HG02938 (cell line): ENCODE data around the gene HILPDA.
"Not testable (repeated sequence)": the region's sequence is repeated elsewhere in the genome, so short reads cannot be mapped to it uniquely, and the experiment has no call there.

ENCODE experiments used
- ATAC-seq: cut with Tn5 transposase; IDR thresholded peaks from one replicate; pipeline ENCODE4 v1.9.1; 2021; ENCODE audit warnings: mild to moderate bottlenecking, moderate library complexity; ENCODE audit not compliant: unreplicated experiment

The HILPDA gene

DNA sequence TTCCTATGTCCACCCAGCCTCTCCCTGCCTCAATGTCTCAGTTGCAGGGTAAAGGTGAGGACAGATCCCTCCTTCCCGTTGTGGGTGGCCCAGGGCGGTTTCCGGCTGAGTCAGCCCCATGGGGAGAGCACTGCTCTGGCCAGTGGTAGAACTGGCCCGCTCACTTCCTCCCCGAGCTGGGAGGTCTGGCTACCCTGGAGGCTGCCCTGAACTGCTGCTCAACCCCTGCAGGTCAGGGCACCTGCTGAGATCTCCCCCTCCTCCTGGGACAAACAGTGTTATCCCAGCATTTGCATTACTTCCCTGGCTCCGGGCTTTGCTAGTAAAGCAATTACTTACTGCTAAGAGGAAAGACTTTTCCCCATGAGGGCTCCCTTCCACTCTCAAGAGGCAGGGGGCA lies 24.5 kb upstream of the HILPDA start:
- ATAC-seq, result no peak

DNA sequence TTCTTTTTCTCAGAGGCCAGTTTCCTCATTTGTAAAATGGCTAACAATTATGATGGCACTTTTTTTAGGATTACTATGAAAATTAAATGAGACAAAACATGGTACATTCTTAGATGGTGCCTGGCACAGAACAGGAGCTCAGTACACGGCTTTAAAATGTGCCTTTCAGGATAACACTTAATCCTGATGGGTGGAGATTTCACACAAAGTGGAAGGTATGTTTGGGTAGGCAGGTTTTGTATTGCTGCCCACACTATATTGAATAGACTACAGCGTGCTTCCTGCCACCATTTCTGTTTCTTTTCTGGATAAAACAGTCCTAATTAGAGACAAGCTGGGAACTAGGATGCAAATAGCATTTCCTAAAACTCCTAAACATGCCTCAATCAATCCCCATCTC lies 23.9 kb upstream of the HILPDA start:
- no peak for ATAC-seq

DNA sequence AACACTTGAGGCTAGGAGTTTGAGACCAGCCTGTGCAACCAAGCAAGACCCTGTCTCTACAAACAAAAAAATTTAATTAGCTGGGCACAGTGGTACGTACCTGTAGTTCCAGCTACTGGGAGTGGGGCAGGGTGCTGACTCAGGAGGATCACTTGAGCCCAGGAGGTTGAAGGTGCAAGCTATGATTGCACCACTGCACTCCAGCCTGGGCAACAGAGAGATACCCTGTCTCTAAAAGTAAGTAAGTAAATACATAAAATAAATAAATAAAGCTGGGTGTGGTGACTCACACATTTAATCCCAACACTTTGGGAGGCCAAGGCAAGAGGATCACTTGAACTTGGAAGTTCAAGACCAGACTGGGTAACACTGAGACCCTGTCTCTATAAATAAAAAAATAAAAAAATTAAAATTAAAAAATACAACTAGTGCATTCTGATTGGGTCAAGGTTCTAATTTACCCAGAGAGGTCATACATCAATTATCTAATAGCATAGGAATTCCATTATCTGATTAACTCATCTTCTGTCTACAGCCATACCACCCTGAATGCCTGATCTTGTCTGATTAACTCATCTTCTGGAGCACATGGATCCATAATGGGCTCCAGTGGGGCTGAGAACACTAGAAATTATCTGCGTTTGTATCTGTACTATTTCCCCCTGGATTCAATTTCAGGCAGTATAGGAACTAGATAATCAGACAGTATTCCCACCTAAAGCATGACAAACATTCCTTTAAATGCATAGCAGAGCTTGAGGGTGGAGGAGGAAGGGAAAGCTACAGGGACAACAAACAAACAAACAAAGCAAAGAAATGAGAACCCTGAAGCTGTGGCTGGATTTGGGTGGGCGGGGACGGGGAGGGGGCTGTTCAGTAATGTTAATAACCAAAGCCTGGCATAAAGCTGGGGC lies 21.0 kb upstream of the HILPDA start:
- no peak for ATAC-seq

DNA sequence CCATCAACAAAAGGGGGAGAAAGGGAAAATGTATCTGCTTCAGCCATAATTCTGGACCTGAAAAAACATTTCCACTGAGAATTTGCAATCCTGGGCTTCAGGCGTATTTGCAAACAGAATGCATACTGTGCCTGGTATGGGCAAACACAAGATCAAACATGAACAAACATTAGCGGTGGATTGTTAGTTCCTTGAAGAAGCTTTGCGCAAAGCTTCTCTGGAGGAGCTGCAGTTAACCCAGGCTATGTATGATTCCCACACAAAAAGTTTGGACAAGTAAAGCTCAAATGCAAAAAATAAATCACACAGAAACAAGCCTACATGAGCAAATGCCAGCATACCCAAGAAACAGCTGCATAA lies 20.4 kb upstream of the HILPDA start:
- ATAC-seq, result no peak

DNA sequence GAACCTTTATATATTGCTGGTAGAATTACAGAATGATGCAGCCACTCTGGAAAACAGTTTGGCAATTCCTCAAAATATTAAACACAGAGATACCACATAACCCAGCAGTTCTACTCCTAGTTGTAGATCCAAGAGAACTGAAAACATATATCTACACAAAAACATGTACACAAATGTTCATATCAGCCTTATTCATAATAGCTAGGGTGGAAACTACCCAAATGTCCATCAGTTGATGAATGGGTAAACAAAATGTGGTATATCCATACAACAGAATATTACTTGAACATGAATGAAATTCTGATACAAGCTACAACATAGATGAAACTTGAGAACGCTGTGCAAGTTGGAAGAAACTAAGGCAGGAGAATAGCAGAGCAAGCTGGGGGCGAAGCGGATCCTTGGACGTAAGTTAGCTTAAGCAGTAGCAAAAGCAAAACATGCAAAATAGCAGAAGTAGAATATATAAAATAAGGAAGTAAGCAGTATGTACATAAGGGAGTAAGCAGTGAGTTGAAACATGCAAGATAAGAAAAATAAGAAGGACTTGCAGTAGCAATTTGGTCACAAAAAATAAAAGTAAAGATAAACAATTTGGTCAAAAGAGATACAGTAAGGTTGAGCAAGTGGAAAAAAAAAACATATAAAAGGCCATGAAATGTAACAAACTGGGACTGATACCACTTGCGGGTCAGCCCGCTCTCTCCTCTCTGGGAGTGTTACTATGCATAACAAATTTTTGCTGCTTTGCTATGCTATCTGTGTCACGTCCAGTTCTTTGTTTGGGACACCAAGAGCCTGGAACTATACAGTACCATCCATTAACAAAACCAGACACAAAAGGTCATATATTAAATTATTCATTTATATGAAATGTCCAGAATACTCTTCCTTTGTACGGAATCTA lies 18.0 kb upstream of the HILPDA start:
- ATAC-seq, result peak; percentile 72

DNA sequence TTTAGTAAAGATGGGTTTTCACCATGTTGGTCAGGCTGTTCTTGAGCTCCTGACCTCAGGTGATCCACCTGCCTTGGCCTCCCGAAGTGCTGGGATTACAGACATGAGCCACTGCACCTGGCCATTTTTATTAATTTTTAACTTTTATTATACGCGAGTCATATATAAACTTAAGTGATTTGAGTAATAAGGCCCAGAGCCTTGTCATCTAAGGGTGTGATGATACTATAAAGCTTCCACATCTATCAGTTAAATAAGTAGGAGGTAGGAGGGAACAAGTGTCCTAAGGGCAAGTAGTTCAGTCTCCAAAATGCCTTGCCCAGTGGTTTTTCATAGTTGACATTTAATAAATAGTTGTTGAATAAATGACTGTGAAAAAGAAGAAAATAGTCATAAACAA lies 13.3 kb upstream of the HILPDA start:
- no peak for ATAC-seq

DNA sequence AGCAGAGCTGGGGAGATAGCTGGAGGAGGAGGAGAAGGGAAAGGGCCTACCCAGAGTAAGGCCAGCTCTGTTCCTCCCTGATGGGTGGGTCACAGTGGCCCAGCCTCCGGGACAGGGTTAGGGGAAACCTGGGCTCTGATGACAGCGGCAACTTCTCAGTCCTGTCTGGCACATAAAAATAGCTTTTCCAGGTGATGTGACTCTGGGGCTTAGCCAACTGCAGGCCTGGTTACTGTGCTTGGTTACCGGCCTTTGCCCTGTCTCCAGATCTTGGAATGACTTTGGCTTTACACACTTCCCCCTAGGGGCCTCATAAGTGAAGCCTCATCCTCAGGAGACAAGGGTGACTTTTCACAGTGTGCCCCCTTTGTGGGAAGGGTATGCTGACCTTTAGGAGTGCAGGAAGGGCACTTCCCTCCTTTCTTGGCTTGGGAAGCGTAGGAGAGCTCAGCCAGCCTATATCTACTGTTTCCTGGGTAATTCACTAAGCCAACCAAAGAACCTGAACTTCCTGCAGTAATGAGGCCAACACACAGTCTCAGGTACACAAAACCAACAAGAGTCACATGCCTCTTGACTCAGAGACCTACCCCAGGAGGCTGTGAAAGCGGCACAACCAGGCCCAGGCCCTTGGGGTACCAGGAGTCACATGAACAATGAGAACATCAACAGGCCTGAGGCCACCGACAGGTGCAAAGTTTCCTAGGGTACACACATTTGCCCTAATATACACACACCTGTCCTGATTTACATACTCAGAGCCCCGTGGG lies 11.7 kb upstream of the HILPDA start:
- ATAC-seq, result no peak

DNA sequence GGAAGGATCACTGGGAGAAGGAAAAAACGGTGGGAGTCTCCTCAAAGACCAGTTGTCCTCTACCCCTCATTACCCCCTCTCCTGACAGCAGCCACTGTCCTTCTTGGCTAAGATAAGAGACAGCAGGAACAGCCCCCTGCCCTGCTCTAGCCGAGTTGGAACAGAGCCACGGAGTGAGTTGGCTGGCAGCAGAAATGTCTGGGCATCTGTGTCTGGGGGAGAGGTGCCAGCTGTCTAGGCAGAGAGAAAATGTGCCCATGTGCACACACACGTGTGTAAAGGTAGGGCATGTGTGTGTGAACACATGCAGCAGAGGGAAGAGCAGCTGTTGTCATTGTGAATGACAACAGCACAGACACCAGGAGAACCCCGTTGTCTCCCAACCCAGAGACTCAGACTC lies 9.4 kb upstream of the HILPDA start:
- ATAC-seq, result no peak

DNA sequence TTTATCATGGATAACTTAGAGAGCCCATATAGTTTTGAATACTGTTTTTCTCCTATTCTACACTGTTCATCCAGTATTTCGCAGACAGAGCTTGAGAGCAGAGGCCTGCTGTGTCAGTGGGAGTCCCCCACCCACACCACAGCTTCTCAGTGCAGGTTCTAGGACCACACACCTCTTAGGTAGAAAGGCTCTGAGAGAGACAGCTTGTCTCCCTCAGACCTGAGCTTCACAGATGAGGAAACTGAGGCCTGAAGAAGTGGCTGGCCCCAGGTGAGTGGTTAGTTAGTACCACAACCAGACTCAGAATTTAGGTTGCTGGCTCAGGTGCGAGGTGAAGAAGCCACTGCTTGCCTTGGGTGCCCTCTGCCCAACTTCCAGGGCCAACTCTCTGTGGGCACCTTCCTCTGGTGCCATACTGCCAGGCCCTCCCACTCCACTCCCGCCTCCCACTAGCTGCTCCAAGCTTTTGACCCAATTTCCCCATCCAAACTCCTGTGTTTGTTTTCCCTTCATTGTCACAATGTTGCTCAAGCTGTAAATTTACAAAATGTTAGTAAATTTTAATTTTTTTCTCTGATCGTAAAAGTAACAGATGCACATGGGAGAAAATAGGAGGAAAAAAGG lies 7.6 kb upstream of the HILPDA start:
- no peak for ATAC-seq

DNA sequence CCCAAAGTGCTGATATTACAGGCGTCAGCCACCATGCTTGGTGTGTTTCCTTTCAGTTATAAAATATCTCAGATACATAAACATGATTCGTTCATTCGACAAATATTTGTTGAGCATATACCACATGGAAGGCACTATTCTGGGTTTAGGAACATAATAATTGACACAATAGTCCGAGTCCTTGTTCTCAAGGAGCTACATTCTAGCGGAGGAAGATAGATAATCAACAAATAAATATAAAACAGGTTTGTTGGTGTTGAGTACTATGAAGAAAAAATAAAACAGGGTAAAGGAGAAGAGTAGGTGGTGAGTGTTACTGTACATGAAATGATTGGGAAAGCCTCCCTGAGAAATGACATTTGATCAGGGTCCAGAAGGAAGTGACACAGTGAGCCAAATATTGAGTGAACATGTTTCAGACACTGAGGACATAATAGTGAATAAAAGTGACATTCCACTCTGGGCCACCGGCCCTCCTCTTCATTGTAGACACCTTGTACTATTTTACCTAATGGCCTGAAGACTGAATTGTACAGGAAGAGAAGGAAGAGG lies 6.9 kb upstream of the HILPDA start:
- no peak for ATAC-seq

DNA sequence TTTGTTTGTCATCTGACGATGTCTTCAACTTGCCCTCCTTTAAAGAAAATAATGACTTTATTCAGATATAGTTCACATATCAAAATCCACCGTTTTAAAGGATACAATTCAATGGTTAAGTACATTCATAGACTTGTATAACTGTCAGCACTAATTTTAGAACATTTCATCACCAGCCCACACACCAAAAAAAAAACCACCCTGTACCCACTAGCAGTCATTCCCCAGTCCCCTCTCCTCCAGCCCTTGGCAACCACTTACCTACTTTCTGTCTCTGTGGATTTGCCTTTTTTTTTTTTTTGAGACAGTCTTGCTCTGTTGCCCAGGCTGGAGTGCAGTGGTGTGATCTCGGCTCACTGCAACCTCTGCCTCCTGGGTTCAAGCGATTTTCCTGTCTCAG lies 5.3 kb upstream of the HILPDA start:
- ATAC-seq, result no peak

DNA sequence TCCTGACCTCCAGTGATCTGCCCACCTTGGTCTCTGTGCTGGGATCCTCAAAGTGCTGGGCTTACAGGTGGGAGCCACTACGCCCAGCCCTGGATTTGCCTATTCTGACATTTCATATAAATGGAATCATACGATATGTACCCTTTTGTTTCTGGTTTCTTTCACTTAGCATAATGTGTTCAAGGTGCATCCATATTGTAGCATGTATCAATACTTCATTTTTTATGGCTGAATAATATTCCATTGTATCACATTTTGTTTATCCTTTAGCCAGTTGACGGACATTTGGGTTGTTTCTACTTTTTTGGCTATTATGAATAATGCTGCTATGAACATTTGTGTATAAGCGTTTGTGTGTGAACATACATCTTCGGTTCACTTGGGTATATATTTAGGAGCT lies 4.8 kb upstream of the HILPDA start:
- ATAC-seq, result no peak

DNA sequence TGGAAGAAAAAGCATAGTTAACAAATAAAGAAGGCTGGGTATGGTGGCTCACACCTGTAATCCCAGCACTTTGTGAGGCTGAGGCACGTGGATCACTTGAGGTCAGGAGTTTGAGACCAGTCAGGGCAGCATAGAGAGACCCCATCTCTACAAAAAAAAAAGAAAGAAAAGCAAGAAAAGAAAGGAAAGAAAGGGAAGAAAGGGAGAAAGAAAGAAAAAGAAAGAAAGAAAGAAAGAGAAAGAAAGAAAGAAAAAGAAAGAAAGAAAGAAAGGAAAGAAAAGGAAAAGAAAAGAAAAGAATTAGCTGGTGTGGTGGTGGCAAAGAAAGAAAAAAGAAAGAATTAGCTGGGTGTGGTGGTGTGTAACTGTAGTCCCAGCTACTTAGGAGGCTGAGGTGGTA lies 3.1 kb upstream of the HILPDA start:
- no peak for ATAC-seq

DNA sequence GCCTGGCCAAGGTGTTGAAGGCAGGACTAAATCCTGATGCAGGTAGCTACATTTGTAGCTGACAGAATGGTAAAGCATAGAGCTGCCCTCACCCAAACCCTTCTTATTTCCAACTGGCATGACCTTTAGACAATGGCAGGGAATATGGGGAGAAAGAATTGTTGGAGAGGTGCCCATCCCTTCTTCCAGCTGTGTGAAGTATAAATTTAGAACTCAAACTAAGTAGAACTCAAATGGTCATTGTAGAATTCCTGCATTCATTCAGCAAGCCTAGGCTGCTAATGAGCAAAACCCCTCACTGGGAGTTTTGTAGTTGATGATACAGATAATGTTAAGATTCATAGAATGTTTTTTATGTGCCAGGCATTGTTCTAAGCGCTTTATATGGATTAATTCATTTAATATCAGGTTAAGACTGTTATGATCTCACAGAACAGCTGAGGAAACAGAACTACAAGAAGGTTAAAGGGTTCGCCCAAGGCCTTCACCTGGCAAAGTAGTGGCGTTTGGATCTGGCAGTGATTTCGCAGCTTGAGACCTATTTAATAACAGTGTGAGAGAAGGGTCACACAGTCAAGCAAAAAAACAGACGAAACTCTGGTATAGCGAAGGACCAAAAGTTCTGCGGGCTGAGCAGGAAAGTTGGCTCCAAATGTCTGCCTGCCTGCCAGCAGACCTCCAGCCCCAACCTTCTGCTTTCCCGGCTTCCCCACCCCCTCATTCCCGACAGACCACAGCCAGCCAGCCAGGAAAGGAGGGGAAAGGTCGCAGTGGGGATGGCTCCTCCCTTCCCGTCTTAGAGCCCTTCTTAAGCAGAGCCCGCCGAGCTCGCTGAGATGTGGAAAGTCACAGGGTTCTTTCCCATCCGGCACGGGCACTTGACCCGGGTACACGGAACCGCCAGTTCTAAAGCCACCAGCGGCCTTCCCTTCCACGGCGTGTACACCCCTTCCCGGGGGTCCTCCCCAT lies 1.6 kb upstream of the HILPDA start:
- no peak for ATAC-seq

DNA sequence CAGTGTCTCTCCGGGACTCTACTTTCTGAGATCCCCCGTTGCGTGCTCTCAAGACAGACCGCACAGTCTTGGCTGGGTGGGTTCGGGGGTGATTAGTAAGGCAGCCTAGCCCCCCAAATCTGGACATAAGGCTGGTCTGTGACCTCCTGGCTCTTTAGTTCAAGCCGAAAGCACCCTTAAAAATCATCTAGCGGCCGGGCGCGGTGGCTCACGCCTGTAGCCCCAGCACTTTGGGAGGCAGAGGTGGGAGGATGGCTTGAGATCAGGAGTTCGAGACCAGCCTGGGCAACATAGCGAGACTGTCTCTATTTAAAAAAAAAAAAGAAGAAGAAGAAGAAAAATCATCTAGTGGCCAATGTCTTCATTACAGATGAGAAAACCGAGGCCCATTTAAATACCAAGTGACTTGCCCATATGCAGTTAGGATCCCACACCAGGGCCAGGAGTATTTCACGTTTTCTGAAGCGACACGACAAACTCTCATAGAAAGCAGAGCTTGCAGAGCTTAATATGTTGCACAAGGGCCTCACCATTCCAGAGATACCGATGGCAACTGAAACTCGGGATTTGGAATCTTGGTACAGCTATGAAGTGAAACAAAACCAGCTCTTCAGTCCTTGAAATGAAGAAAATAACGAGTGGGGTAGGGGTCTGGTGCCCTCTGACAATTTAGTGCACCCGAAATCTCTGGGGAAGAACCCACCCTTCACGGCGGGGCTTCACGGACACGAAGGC lies 703 bp upstream of the HILPDA start:
- no peak for ATAC-seq

DNA sequence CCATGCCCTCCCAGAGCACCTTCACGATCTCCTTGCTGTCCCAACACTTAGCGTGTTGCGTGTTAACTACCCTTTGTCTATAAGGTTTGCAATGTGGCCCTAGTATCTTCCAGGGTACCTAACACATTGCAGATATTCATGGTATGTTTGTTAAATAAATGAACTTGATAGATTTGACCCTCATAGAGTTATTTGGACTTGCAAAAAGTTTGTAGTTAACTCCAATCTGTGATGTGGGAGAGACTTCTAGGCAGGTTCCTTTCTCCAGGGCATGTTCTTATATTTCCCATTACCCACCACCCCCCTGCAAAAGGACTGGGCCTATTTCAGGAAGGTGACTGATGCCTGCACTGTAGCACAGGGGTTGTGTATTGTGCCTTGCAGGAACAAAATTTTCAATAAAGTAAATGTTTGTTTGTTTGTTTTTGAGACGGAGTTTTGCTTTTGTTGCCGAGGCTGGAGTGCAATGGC lies 612 bp downstream of the HILPDA start:
- peak; percentile 16 for ATAC-seq

DNA sequence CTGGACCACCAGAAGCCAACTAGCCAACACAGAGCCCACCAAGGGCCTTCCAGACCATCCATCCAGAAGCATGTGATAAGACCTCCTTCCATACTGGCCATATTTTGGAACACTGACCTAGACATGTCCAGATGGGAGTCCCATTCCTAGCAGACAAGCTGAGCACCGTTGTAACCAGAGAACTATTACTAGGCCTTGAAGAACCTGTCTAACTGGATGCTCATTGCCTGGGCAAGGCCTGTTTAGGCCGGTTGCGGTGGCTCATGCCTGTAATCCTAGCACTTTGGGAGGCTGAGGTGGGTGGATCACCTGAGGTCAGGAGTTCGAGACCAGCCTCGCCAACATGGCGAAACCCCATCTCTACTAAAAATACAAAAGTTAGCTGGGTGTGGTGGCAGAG lies 1.7 kb downstream of the HILPDA start:
- ATAC-seq, result not testable (repeated sequence)

DNA sequence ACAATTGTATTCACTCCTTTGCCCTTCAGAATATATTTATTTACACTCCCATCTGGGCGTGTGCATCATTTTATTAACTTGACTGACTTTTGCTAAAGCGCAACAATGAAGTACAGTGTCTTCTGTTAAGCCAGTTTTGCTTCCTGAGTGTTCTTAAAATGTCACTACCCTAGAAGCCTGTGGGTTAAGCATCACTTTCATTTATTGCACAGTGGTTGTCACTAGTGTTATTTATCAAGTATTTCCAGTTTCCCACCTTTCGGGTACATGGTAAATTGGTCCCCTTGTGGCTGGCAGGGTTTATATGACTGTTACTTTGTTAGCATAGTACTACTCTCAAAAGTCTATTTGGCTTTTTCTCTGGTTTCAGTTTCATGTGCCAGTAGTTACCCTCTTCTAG lies 3.3 kb downstream of the HILPDA start:
- ATAC-seq, result peak; percentile 30
